GM06990 (cell line): Measurements from ENCODE around the gene NUP93.

Source experiments
- DNase-seq: peaks from one replicate; pipeline ENCODE4 v3.0.0-alpha.2; 2011; ENCODE audit not compliant: insufficient read length; ENCODE audit errors: extremely low read depth
- H3K27me3 ChIP-seq: replicated peaks from 2 replicates; pipeline ENCODE4 v1.6.0; 2011; ENCODE audit warnings: low read length; ENCODE audit not compliant: control insufficient read depth, insufficient read depth
- H3K36me3 ChIP-seq: 2 replicates; pipeline ENCODE4 v1.5.1; 2011; ENCODE audit warnings: low read length; ENCODE audit not compliant: control insufficient read depth, insufficient read depth
- H3K4me3 ChIP-seq: replicated peaks from 2 replicates; pipeline ENCODE4 v1.5.1; 2011; ENCODE audit warnings: low read depth, mild to moderate bottlenecking, control low read depth, low read length
- CTCF ChIP-seq: IDR thresholded peaks from 2 replicates; pipeline ENCODE4 v1.5.1; 2011; ENCODE audit warnings: low read length, control low read depth, mild to moderate bottlenecking, inconsistent platforms; ENCODE audit not compliant: insufficient read depth, poor library complexity, severe bottlenecking

Gene NUP93

GRCh38 chr16:56824331-56824730 lies 94.4 kb downstream of the NUP93 start:
- no peak for TF ChIP-seq CTCF
- H3K27me3 ChIP-seq = no peaks in the 10 kb centered on the region
- no peak overlapping the region for H3K4me3 ChIP-seq
- H3K36me3 ChIP-seq = peaks cover 7% of the 10 kb centered on the region
- no peak for DNase-seq

GRCh38 chr16:56824804-56825203 lies 94.9 kb downstream of the NUP93 start:
- H3K36me3 ChIP-seq = peaks cover 6% of the 10 kb centered on the region
- no peak for DNase-seq
- no peak overlapping the region for H3K4me3 ChIP-seq
- H3K27me3 ChIP-seq = no peaks in the 10 kb centered on the region
- TF ChIP-seq CTCF = no peak

GRCh38 chr16:56825826-56826225 lies 95.9 kb downstream of the NUP93 start:
- no peak for DNase-seq
- H3K36me3 ChIP-seq = peaks cover 9% of the 10 kb centered on the region
- no peak for TF ChIP-seq CTCF
- no peak overlapping the region for H3K4me3 ChIP-seq
- H3K27me3 ChIP-seq = no peaks in the 10 kb centered on the region

GRCh38 chr16:56828647-56829046 lies 98.7 kb downstream of the NUP93 start:
- no peak for DNase-seq
- Histone ChIP-seq H3K27me3 (no peaks in the 10 kb centered on the region), H3K36me3 (peaks cover 11% of the 10 kb centered on the region), H3K4me3 (no peak overlapping the region)
- no peak for TF ChIP-seq CTCF

GRCh38 chr16:56830669-56831068 lies 100.7 kb downstream of the NUP93 start:
- no peak for TF ChIP-seq CTCF
- DNase-seq = no peak
- peaks cover 15% of the 10 kb centered on the region for H3K36me3 ChIP-seq
- H3K4me3 ChIP-seq = no peak overlapping the region
- no peaks in the 10 kb centered on the region for H3K27me3 ChIP-seq

GRCh38 chr16:56832768-56833167 lies 102.8 kb downstream of the NUP93 start:
- TF ChIP-seq CTCF = no peak
- H3K27me3 ChIP-seq = no peaks in the 10 kb centered on the region
- no peak for DNase-seq
- H3K36me3 ChIP-seq = peaks cover 17% of the 10 kb centered on the region
- H3K4me3 ChIP-seq = no peak overlapping the region
